ENCODE data around the gene RIC3. TPM values are rescaled to one million over a fixed set of nuclear protein-coding genes. Genes with fewer than 3 reads are reported as not detected.

RIC3 gene
- total RNA-seq, 3 donors from 2014 or later = 1.5 to 16.4 (median 2.0) TPM

- intact Hi-C loops (cut with DNase I, micrococcal nuclease) = no loop called here
- TF ChIP-seq CTCF (IDR thresholded peaks at IDR 0.05) = no peak
- no peaks in the 10 kb centered on the region for H3K9me3 ChIP-seq
- H3K4me1 ChIP-seq (ENCODE audit: low read depth) = no peaks in the 10 kb centered on the region
- ATAC-seq (no peak), DNase-seq (no peak)
- no peaks in the 10 kb centered on the region for H3K36me3 ChIP-seq (ENCODE audit: low read depth)
- no peak overlapping the region for H3K4me3 ChIP-seq
Measured at GRCh38 chr11:8204025-8204424, 35.2 kb upstream of the RIC3 start.

- TF ChIP-seq CTCF (IDR thresholded peaks at IDR 0.05) = no peak
- intact Hi-C loops (cut with DNase I, micrococcal nuclease) = no loop called here
- DNase-seq = no peak
Measured at GRCh38 chr11:8203414-8203715, 34.5 kb upstream of the RIC3 start.

GRCh38 chr11:8202516-8203413 is 33.9 kb upstream of the RIC3 start:
- intact Hi-C loops (cut with DNase I, micrococcal nuclease) = no loop called here

More at GRCh38 chr11:8203414-8203715, 34.5 kb upstream of the RIC3 start:
- Histone ChIP-seq H3K4me1 (ENCODE audit: low read depth) (no peaks in the 10 kb centered on the region), H3K36me3 (ENCODE audit: low read depth) (no peaks in the 10 kb centered on the region), H3K4me3 (no peak overlapping the region), H3K9me3 (no peaks in the 10 kb centered on the region)
- ATAC-seq = no peak

GRCh38 chr11:8201644-8202365 is 33.0 kb upstream of the RIC3 start:
- ATAC-seq (peak; percentile 45), DNase-seq (no peak)
- no peak overlapping the region for H3K4me3 ChIP-seq
- intact Hi-C loops (cut with DNase I, micrococcal nuclease) = no loop called here
- H3K4me1 ChIP-seq (ENCODE audit: low read depth) = no peaks in the 10 kb centered on the region
- no peaks in the 10 kb centered on the region for H3K36me3 ChIP-seq (ENCODE audit: low read depth)
- no peak for TF ChIP-seq CTCF (IDR thresholded peaks at IDR 0.05)
- no peaks in the 10 kb centered on the region for H3K9me3 ChIP-seq

More at GRCh38 chr11:8202516-8203413, 33.9 kb upstream of the RIC3 start:
- no peak for TF ChIP-seq CTCF (IDR thresholded peaks at IDR 0.05)
- Histone ChIP-seq H3K4me1 (ENCODE audit: low read depth) (no peaks in the 10 kb centered on the region), H3K36me3 (ENCODE audit: low read depth) (no peaks in the 10 kb centered on the region), H3K9me3 (no peaks in the 10 kb centered on the region), H3K4me3 (no peak overlapping the region)
- DNase-seq (no peak), ATAC-seq (no peak)

GRCh38 chr11:8199676-8200075 is 30.9 kb upstream of the RIC3 start:
- no peak overlapping the region for H3K4me3 ChIP-seq
- intact Hi-C loops (cut with DNase I, micrococcal nuclease) = no loop called here
- H3K4me1 ChIP-seq (ENCODE audit: low read depth) = no peaks in the 10 kb centered on the region
- no peak for DNase-seq
- no peaks in the 10 kb centered on the region for H3K36me3 ChIP-seq (ENCODE audit: low read depth)
- ATAC-seq = no peak
- no peak for TF ChIP-seq CTCF (IDR thresholded peaks at IDR 0.05)
- H3K9me3 ChIP-seq = no peaks in the 10 kb centered on the region
